ENCODE data around the gene SEMA3D. TPM values are rescaled to one million over a fixed set of nuclear protein-coding genes. Genes with fewer than 3 reads are reported as not detected.

Gene SEMA3D
- total and polyA plus RNA-seq, 2 of the 13 experiments (the other 11 are each of a cell fraction or from before 2014, with no cell fraction given) = 0.07 TPM; not detected in 1

- WGBS (ENCODE audit: low lambda C conversion rate) = 2% methylated on average over 2 of the region's 2 CpGs
- FAIRE-seq = no peak
- H3K4me1 ChIP-seq (ENCODE audit: insufficient read depth, low read length) = no peaks in the 10 kb centered on the region
- in situ Hi-C loops (cut with HindIII; ENCODE audit: extremely low pct_ligation_motif_present, low pct_unique_long_range_greater_than_20kb) (loop anchor here (25.0 kb wide), 1 partner anchor 1406 kb away; no protein-coding TSS in a partner anchor), intact Hi-C loops (cut with micrococcal nuclease; ENCODE audit: unreplicated experiment) (no loop called here)
- no peak overlapping the region for H3K27ac ChIP-seq (ENCODE audit: extremely low read length, insufficient read depth, low read length)
- BruUV-seq (replicated peaks) = no TSS peak
- no peaks in the 10 kb centered on the region for H3K27me3 ChIP-seq (ENCODE audit: control insufficient read depth in 1 of 2, insufficient read depth in 2 of 2, low read length in 2 of 2)
- no peak for DNase-seq (ENCODE audit: low spot score)
- no peaks in the 10 kb centered on the region for H3K79me2 ChIP-seq (ENCODE audit: insufficient read depth, low read length)
- H3K4me2 ChIP-seq (ENCODE audit: low read depth, low read length) = no peak overlapping the region
- H2AFZ ChIP-seq (ENCODE audit: low read length) = no peak overlapping the region
- ChIA-PET POLR2A (no interaction called here), CTCF (ENCODE audit: low intra/inter-chr PET ratio, low total read pairs) (no interaction called here)
- H3K4me3 ChIP-seq (replicated peaks in 1 of 3; ENCODE audit: insufficient read depth in 1 of 3, low read depth in 2 of 3, low read length in 3 of 3) = no peak overlapping the region
- no peak for ATAC-seq
- no peaks in the 10 kb centered on the region for H4K20me1 ChIP-seq (ENCODE audit: insufficient read depth, low read length)
- H3K9me3 ChIP-seq (ENCODE audit: low read length) = no peaks in the 10 kb centered on the region
- H3K9ac ChIP-seq (ENCODE audit: insufficient read depth, low read depth, low read length) = no peak overlapping the region
- H3K36me3 ChIP-seq (replicated peaks in 1 of 2; ENCODE audit: control insufficient read depth in 1 of 2, insufficient read depth in 2 of 2, low read length in 2 of 2) = no peaks in the 10 kb centered on the region
- TF ChIP-seq ZBTB4 (CRISPR knock-in tag; IDR thresholded peaks at IDR 0.05; ENCODE audit: borderline replicate concordance) = no peak
- no peak for TF ChIP-seq NFAT5 (CRISPR knock-in tag; IDR thresholded peaks at IDR 0.05)
- TF ChIP-seq ZNF703 (CRISPR knock-in tag; IDR thresholded peaks at IDR 0.05; ENCODE audit: borderline replicate concordance) = no peak
- no peak for TF ChIP-seq TP53 (CRISPR knock-in tag; conservative IDR thresholded peaks at IDR 0.05)
- no peak for TF ChIP-seq NAIF1 (CRISPR knock-in tag; IDR thresholded peaks at IDR 0.05; ENCODE audit: borderline replicate concordance)
- no peak for TF ChIP-seq ATF7-NPFF (CRISPR knock-in tag; IDR thresholded peaks at IDR 0.05; ENCODE audit: low read depth)
- TF ChIP-seq RELA (CRISPR knock-in tag; IDR thresholded peaks at IDR 0.05) = no peak
- TF ChIP-seq NCOA2 (CRISPR knock-in tag; IDR thresholded peaks at IDR 0.05) = no peak
- TF ChIP-seq XBP1 (CRISPR knock-in tag; IDR thresholded peaks at IDR 0.05) = no peak
- TF ChIP-seq XRCC5 (optimal IDR thresholded peaks at IDR 0.05; ENCODE audit: low read length) = no peak
- no peak for TF ChIP-seq ZNF557 (CRISPR knock-in tag; IDR thresholded peaks at IDR 0.05)
- TF ChIP-seq HIC2 (CRISPR knock-in tag; IDR thresholded peaks at IDR 0.05; ENCODE audit: low read depth) = no peak
These were observed 130.9 kb downstream of the SEMA3D start for GRCh38 chr7:85055906-85056305.
